Measurements from ENCODE around the gene MAP4K3. TPM values are rescaled to one million over a fixed set of nuclear protein-coding genes. Genes with fewer than 3 reads are reported as not detected.

The MAP4K3 gene
- total and polyA plus RNA-seq, 2 of the 4 experiments (the other 2 are of a cell fraction) = 13.2 to 32.6 TPM

DNA sequence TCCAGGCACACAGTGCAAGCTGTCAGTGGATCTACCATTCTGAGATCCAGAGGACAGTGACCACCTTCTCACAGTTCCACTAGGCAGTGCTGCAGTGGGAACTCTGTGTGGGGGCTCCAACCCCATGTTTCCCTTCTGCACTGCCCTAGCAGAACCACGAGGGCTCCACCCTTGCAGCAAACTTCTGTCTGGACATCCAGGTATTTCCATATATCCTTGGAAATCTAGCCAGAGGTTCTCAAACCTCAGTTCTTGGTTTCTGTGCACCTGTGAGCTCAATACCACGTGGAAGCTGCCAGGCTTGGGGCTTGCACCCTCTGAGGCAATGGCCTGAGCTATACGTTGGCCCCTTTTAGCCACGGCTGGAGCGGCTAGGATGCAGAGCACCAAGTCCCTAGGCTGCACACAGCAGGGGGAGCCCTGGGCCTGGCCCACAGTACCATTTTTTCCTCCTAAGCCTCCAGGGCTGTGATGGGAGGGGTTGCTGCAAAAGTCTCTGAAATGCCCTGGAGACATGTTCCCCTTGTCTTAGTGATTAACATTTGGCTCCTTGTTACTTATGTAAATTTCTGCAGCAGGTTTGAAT lies 77.5 kb downstream of the MAP4K3 start:
- H2AK9ac ChIP-seq (replicated peaks; ENCODE audit: low read depth, low read length, poor library complexity) = no peak overlapping the region
- H2BK15ac ChIP-seq (ENCODE audit: low read depth, low read length) = no peak overlapping the region
- CTCF ChIA-PET = no interaction called here
- H4K91ac ChIP-seq (ENCODE audit: insufficient read depth, low read depth, low read length) = no peak overlapping the region
- peaks cover 19% of the 10 kb centered on the region for H3K36me3 ChIP-seq (ENCODE audit: control insufficient read depth, insufficient read depth, low read length)
- no peak overlapping the region for H2BK20ac ChIP-seq (ENCODE audit: low read depth, low read length)
- no peak overlapping the region for H2AK5ac ChIP-seq (ENCODE audit: low read depth, low read length)
- no peak overlapping the region for H4K8ac ChIP-seq (ENCODE audit: low read depth in 2 of 2, low read length in 2 of 2)
- POLR2A ChIA-PET (ENCODE audit: unreplicated experiment) = no interaction called here
- H3K4me3 ChIP-seq (ENCODE audit: insufficient read depth, low read depth, low read length) = no peak overlapping the region
- H4K20me1 ChIP-seq (ENCODE audit: insufficient read depth, low read length) = peaks cover 26% of the 10 kb centered on the region; the same call in 1 of the 2 replicates
- no peak overlapping the region for H3K27ac ChIP-seq (ENCODE audit: insufficient read depth, low read length)
- no peak overlapping the region for H2AFZ ChIP-seq (replicated peaks; ENCODE audit: low read length, poor library complexity)
- intact Hi-C loops (cut with micrococcal nuclease) (no loop called here), dilution Hi-C loops (cut with HindIII; ENCODE audit: low sequenced_read_pairs, unreplicated experiment) (no loop called here), in situ Hi-C loops (cut with MboI; ENCODE audit: low sequenced_read_pairs) (loop anchor here (25.0 kb wide), 1 partner anchor 328 kb away; no protein-coding TSS in a partner anchor)
- H3K9ac ChIP-seq (ENCODE audit: low read depth, low read length) = no peak overlapping the region
- DNase-seq (no peak), ATAC-seq (ENCODE audit: low read depth) (no peak)
- no peak overlapping the region for H2BK5ac ChIP-seq (ENCODE audit: low read depth, low read length, poor library complexity, severe bottlenecking)
- H3K4me1 ChIP-seq (ENCODE audit: control insufficient read depth, insufficient read depth, low read length) = no peaks in the 10 kb centered on the region
- H2BK120ac ChIP-seq (ENCODE audit: low read depth, low read length) = no peak overlapping the region
- no peak overlapping the region for H3K56ac ChIP-seq (ENCODE audit: extremely low read depth, insufficient read depth, low read length)
- H3K9me3 ChIP-seq (ENCODE audit: control insufficient read depth, insufficient read depth, low read length) = peaks cover 15% of the 10 kb centered on the region
- no peak overlapping the region for H4K5ac ChIP-seq (ENCODE audit: low read depth, low read length)
- no peak overlapping the region for H3K4ac ChIP-seq (ENCODE audit: low read depth, low read length)
- H3K9me1 ChIP-seq (ENCODE audit: insufficient read depth, low read length) = no peaks in the 10 kb centered on the region
- H3K14ac ChIP-seq (replicated peaks; ENCODE audit: low read depth, low read length) = no peak overlapping the region
- H3K4me2 ChIP-seq (ENCODE audit: low read depth, low read length) = no peak overlapping the region
- no peak overlapping the region for H3K23ac ChIP-seq (ENCODE audit: low read depth, low read length)
- WGBS, 2 experiments (ENCODE audit: extremely low coverage in 2 of 2, insufficient read length in 1 of 2) = no CpG with 5 or more reads among the region's 5 CpGs
- no peak for TF ChIP-seq MAFK (IDR thresholded peaks at IDR 0.05; ENCODE audit: low read depth, low read length)
- no peak for TF ChIP-seq FOS (IDR thresholded peaks at IDR 0.05; ENCODE audit: low read depth, low read length)
- TF ChIP-seq, protein P1, sequence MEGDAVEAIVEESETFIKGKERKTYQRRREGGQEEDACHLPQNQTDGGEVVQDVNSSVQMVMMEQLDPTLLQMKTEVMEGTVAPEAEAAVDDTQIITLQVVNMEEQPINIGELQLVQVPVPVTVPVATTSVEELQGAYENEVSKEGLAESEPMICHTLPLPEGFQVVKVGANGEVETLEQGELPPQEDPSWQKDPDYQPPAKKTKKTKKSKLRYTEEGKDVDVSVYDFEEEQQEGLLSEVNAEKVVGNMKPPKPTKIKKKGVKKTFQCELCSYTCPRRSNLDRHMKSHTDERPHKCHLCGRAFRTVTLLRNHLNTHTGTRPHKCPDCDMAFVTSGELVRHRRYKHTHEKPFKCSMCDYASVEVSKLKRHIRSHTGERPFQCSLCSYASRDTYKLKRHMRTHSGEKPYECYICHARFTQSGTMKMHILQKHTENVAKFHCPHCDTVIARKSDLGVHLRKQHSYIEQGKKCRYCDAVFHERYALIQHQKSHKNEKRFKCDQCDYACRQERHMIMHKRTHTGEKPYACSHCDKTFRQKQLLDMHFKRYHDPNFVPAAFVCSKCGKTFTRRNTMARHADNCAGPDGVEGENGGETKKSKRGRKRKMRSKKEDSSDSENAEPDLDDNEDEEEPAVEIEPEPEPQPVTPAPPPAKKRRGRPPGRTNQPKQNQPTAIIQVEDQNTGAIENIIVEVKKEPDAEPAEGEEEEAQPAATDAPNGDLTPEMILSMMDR (conservative IDR thresholded peaks at IDR 0.05; ENCODE audit: low read depth, low read length) = no peak
- TF ChIP-seq CEBPB (IDR thresholded peaks at IDR 0.05; ENCODE audit: low read depth, low read length) = no peak
- TF ChIP-seq MAZ (IDR thresholded peaks at IDR 0.05; ENCODE audit: borderline replicate concordance, low read depth, low read length) = no peak
- no peak for TF ChIP-seq NFE2L2 (IDR thresholded peaks at IDR 0.05; ENCODE audit: low read depth, low read length)
- TF ChIP-seq, protein P2, sequence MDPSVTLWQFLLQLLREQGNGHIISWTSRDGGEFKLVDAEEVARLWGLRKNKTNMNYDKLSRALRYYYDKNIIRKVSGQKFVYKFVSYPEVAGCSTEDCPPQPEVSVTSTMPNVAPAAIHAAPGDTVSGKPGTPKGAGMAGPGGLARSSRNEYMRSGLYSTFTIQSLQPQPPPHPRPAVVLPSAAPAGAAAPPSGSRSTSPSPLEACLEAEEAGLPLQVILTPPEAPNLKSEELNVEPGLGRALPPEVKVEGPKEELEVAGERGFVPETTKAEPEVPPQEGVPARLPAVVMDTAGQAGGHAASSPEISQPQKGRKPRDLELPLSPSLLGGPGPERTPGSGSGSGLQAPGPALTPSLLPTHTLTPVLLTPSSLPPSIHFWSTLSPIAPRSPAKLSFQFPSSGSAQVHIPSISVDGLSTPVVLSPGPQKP (IDR thresholded peaks at IDR 0.05; ENCODE audit: borderline replicate concordance, low read depth, low read length) = no peak
- TF ChIP-seq RFX5 (IDR thresholded peaks at IDR 0.05; ENCODE audit: low read depth, low read length) = no peak
- TF ChIP-seq USF2 (IDR thresholded peaks at IDR 0.05; ENCODE audit: low read depth, low read length) = no peak
- no peak for TF ChIP-seq RAD21 (IDR thresholded peaks at IDR 0.05; ENCODE audit: low read length)
- TF ChIP-seq CHD1 (IDR thresholded peaks at IDR 0.05; ENCODE audit: low read depth, low read length) = no peak
- TF ChIP-seq MXI1 (IDR thresholded peaks at IDR 0.05; ENCODE audit: borderline replicate concordance, low read depth, low read length) = no peak
- no peak for TF ChIP-seq RCOR1 (IDR thresholded peaks at IDR 0.05; ENCODE audit: insufficient replicate concordance, low read length)
- no peak for TF ChIP-seq SMC3 (IDR thresholded peaks at IDR 0.05; ENCODE audit: low read depth, low read length)
- TF ChIP-seq POLR2A (IDR thresholded peaks at IDR 0.05; ENCODE audit: low read depth, low read length) = no peak
- H3K79me1 ChIP-seq (ENCODE audit: low read depth in 1 of 2, low read length in 2 of 2) = peaks cover 46 to 49% of the 10 kb centered on the region in 2 experiments
- BruUV-seq (replicated peaks) = no TSS peak
- H3K27me3 ChIP-seq (ENCODE audit: control insufficient read depth, insufficient read depth, low read length) = no peaks in the 10 kb centered on the region
- H3K18ac ChIP-seq (ENCODE audit: low read depth, low read length) = no peak overlapping the region

Measured in IMR-90 (cell line).